ENCODE data around the gene LIME1. TPM values are rescaled to one million over a fixed set of nuclear protein-coding genes. Genes with fewer than 3 reads are reported as not detected.
"Not testable (repeated sequence)": the region's sequence is repeated elsewhere in the genome, so short reads cannot be mapped to it uniquely, and the experiment has no call there.

LIME1 gene
- total and polyA plus RNA-seq, 2 of the 8 experiments (the other 6 are each of a cell fraction or from before 2014, with no cell fraction given), result 4.5 to 5.9 TPM

- no peak for TF ChIP-seq NANOG (IDR thresholded peaks at IDR 0.05; ENCODE audit: insufficient read depth, low read depth, low read length, poor library complexity, severe bottlenecking)
- no peak for TF ChIP-seq SIX5 (IDR thresholded peaks at IDR 0.05; ENCODE audit: low read depth, low read length)
- TF ChIP-seq SP2 (IDR thresholded peaks at IDR 0.05; ENCODE audit: low read length), result no peak
- no peak for TF ChIP-seq POU5F1 (IDR thresholded peaks at IDR 0.05; ENCODE audit: low read depth, low read length)
- TF ChIP-seq MAFK (IDR thresholded peaks at IDR 0.05; ENCODE audit: low read depth, low read length), result no peak
These were observed 17.5 kb upstream of the LIME1 start (continued) for GRCh38 chr20:63718996-63719395.

- H3K23ac ChIP-seq (ENCODE audit: insufficient read length); H4K91ac ChIP-seq (replicated peaks; ENCODE audit: insufficient read length, low read length); H2BK5ac ChIP-seq (ENCODE audit: low read depth, low read length); H3K4me2 ChIP-seq (ENCODE audit: insufficient read depth in 1 of 2, low read depth in 2 of 2, low read length in 2 of 2); H3K27ac ChIP-seq (ENCODE audit: low read depth, low read length); H3K9me3 ChIP-seq (ENCODE audit: insufficient read depth in 2 of 2, low read depth in 1 of 2, low read length in 1 of 2); H3K18ac ChIP-seq (ENCODE audit: extremely low read depth, low read length); H3K14ac ChIP-seq (ENCODE audit: insufficient read length); H2BK15ac ChIP-seq (ENCODE audit: low read length); H4K5ac ChIP-seq (ENCODE audit: insufficient read length, low read depth, low read length); H4K20me1 ChIP-seq (replicated peaks in 1 of 2; ENCODE audit: control insufficient read depth in 1 of 2, insufficient read depth in 2 of 2, low read length in 2 of 2); H3K23me2 ChIP-seq (ENCODE audit: low read depth, low read length); H4K8ac ChIP-seq (ENCODE audit: extremely low read depth, insufficient read depth, low read length); H2BK12ac ChIP-seq (ENCODE audit: low read depth, low read length); H3K36me3 ChIP-seq (ENCODE audit: control insufficient read depth in 2 of 4, insufficient read depth in 4 of 4, low read length in 3 of 4); H2BK20ac ChIP-seq (ENCODE audit: low read length); H2AK5ac ChIP-seq (ENCODE audit: low read depth, low read length); H3K9ac ChIP-seq (replicated peaks in 1 of 4; ENCODE audit: extremely low read depth in 1 of 4, low read depth in 3 of 4, low read length in 3 of 4); FAIRE-seq; H3K27me3 ChIP-seq (replicated peaks in 1 of 4; ENCODE audit: control insufficient read depth in 3 of 4, extremely low read depth in 1 of 4, insufficient read depth in 3 of 4, low read length in 3 of 4); H2BK120ac ChIP-seq (replicated peaks; ENCODE audit: low read depth, low read length); H3K56ac ChIP-seq (replicated peaks; ENCODE audit: insufficient read length, low read depth, low read length); H3K4me1 ChIP-seq (replicated peaks in 1 of 4; ENCODE audit: control insufficient read depth in 3 of 4, insufficient read depth in 4 of 4, low read length in 3 of 4); H2AFZ ChIP-seq (ENCODE audit: low read length); H3K4me3 ChIP-seq (ENCODE audit: extremely low read depth in 1 of 4, insufficient read depth in 2 of 4, low read depth in 3 of 4, low read length in 4 of 4); H3K79me1 ChIP-seq (ENCODE audit: low read depth, low read length); DNase-seq (ENCODE audit: low read depth in 1 of 2, low spot score in 2 of 2); H3K4ac ChIP-seq (replicated peaks; ENCODE audit: insufficient read length, low read depth, low read length): not testable (repeated sequence)
- ChIA-PET POLR2A (ENCODE audit: partially characterized antibody) (interaction anchor here (0.7 to 1.8 kb wide), 2 partner anchors 14 to 15 kb away, joined by 4 to 6 read pairs; partner anchors contain the start of gene LIME1), CTCF (ENCODE audit: partially characterized antibody) (interaction anchor here (0.6 to 1.9 kb wide), 3 partner anchors 15 to 1014 kb away, joined by 3 to 5 read pairs (median 4); partner anchors contain the start of genes ARFRP1, NTSR1 and ZGPAT)
- H3K79me2 ChIP-seq (ENCODE audit: control insufficient read depth in 1 of 2, insufficient read depth in 2 of 2, low read length in 2 of 2), result peaks cover 0 to 18% of the 10 kb centered on the region in 2 experiments; a peak in 2 of 4 replicates
- 78% methylated on average over 2 of the region's 2 CpGs; no CpG with 5 or more reads in 1 of the 2 experiments for WGBS, 2 experiments (ENCODE audit: extremely low coverage in 1 of 2, insufficient coverage in 1 of 2, insufficient read length in 1 of 2, insufficient replicate concordance in 2 of 2, low coverage in 1 of 2, low lambda C conversion rate in 2 of 2, missing lambda C conversion rate in 1 of 2)
These were observed 13.4 kb upstream of the LIME1 start for GRCh38 chr20:63722967-63723622.
